Astrocyte of the cerebellum (primary cell): ENCODE results near the gene MYO1A.

ENCODE experiments used
- DNase-seq: peaks from one replicate; pipeline ENCODE4 v3.0.0-alpha.2; 2011; ENCODE audit warnings: low read depth
- H3K4me3 ChIP-seq: 2 replicates; pipeline ENCODE4 v1.5.1; 2011; ENCODE audit warnings: mild to moderate bottlenecking, low read depth, low read length, moderate library complexity
- CTCF ChIP-seq: IDR thresholded peaks from 2 replicates; pipeline ENCODE4 v1.5.1; 2012; ENCODE audit warnings: low read length, low read depth, moderate library complexity, mild to moderate bottlenecking; ENCODE audit errors: missing control alignments
- in situ Hi-C: cut with HindIII; loops from 2 replicates; pipeline ENCODE4 v1.10.0; 2017; ENCODE audit warnings: low sequenced_read_pairs

MYO1A gene

GRCh38 chr12:57040211-57040610 lies 9.7 kb downstream of the MYO1A start:
- no peak for DNase-seq
- H3K4me3 ChIP-seq = no peak overlapping the region
- in situ Hi-C loops = no loop called here
- no peak for TF ChIP-seq CTCF

GRCh38 chr12:57039016-57039798 lies 10.7 kb downstream of the MYO1A start:
- no peak overlapping the region for H3K4me3 ChIP-seq
- no peak for DNase-seq
- in situ Hi-C loops = no loop called here
- TF ChIP-seq CTCF = no peak

DNA sequence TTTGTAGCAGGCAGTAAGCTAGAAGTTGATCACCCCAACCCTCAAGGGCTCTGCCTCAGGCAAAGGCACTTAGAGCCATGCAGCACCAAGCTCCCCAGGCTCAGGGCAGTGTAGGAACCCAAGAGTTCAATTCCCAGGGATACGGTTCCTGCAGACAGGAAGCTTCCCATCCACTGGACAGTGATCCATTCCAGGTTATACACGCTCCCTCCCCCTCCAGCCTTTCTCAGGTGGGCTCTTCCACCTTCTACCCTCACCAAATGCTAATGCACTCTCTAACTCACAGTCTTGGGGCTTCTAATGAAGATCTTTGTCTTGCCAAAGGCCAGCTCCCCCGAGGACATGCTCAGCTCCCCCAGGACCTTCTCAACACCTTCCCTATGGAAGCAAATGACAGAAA lies 12.7 kb downstream of the MYO1A start:
- DNase-seq = no peak
- H3K4me3 ChIP-seq = no peak overlapping the region
- in situ Hi-C loops = no loop called here
- no peak for TF ChIP-seq CTCF

DNA sequence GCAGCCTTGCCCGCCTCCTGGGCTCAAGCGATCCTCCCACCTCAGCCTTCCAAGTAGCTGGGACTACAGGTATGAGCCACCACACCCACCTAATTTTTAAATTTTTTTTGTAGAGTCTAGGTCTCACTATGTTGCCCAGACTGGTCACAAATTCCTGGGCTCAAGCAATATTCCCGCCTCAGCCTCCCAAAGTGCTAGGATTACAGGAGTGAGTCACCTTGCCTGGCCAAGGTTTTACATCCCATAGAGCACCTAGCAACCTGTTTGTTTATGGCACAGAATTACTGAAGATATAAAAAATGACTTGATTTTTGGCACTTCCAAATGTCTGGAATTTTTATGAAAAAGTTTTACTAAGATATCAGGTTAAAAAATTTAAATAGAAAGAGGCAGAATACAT lies 16.5 kb downstream of the MYO1A start:
- no peak overlapping the region for H3K4me3 ChIP-seq
- no peak for DNase-seq
- TF ChIP-seq CTCF = no peak
- in situ Hi-C loops = no loop called here

DNA sequence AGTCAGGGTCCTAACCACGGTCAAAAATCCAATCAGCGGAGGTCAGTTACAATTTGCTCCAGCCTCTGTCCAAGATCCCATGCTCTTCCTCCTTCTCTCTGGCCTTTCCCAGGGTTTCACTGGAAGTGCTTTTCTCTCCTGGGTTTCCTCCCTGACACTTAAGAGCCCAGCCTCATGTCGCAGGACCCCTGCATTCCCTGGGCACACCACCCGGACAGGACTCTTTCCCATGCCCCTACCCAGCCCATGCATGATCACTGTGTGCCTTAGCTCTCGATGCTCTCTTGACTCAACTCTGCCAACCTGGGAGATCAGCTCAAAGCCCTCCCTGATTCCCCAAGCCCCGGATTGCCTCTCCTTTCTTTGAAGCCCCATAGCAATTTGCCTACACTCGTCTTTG lies 18.1 kb downstream of the MYO1A start:
- in situ Hi-C loops = no loop called here
- DNase-seq = no peak
- no peak overlapping the region for H3K4me3 ChIP-seq
- no peak for TF ChIP-seq CTCF

GRCh38 chr12:57031138-57031725 lies 18.7 kb downstream of the MYO1A start:
- no peak for DNase-seq
- TF ChIP-seq CTCF = no peak
- no peak overlapping the region for H3K4me3 ChIP-seq
- in situ Hi-C loops = no loop called here
